Endodermal cell (in vitro differentiated cells): ENCODE results near the gene DNLZ. TPM values are rescaled to one million over a fixed set of nuclear protein-coding genes. Genes with fewer than 3 reads are reported as not detected.

Experiments
- DNase-seq: peaks from one replicate; pipeline ENCODE4 v3.0.0-alpha.2; 2017
- H3K27ac ChIP-seq: 2 replicates; pipeline ENCODE4 v1.5.1; 2013; ENCODE audit warnings: mild to moderate bottlenecking, low read depth, low read length, moderate library complexity
- H3K27me3 ChIP-seq: 2 replicates; pipeline ENCODE4 v1.6.1; 2013; ENCODE audit warnings: mild to moderate bottlenecking, low read length, moderate library complexity; ENCODE audit not compliant: insufficient read depth, control insufficient read depth, poor library complexity, severe bottlenecking
- H3K36me3 ChIP-seq: 2 replicates; pipeline ENCODE4 v1.7.0; 2013; ENCODE audit warnings: mild to moderate bottlenecking, low read length, moderate library complexity; ENCODE audit not compliant: control insufficient read depth, insufficient read depth
- H3K4me1 ChIP-seq: one replicate; pipeline ENCODE4 v1.7.0; 2013; ENCODE audit warnings: low read length; ENCODE audit not compliant: control insufficient read depth, insufficient read depth
- H3K4me3 ChIP-seq: 2 replicates; pipeline ENCODE4 v1.5.1; 2013; ENCODE audit warnings: mild to moderate bottlenecking, low read length, moderate library complexity
- H3K9ac ChIP-seq: 2 replicates; pipeline ENCODE4 v1.6.1; 2013; ENCODE audit warnings: mild to moderate bottlenecking, low read length, moderate library complexity; ENCODE audit not compliant: poor library complexity, severe bottlenecking; ENCODE audit errors: extremely low read depth
- H3K9me3 ChIP-seq: 2 replicates; pipeline ENCODE4 v1.6.1; 2013; ENCODE audit warnings: mild to moderate bottlenecking, low read length, moderate library complexity; ENCODE audit not compliant: control insufficient read depth
- H3K27ac Mint-ChIP-seq: 2 replicates; pipeline ENCODE4 v1.8.0; 2020; ENCODE audit warnings: mixed read lengths
- H3K27me3 Mint-ChIP-seq: 2 replicates; pipeline ENCODE4 v1.8.0; 2021; ENCODE audit warnings: mild to moderate bottlenecking, mixed read lengths; ENCODE audit not compliant: insufficient read depth
- H3K36me3 Mint-ChIP-seq: 2 replicates; pipeline ENCODE4 v1.8.0; 2020; ENCODE audit warnings: low read depth, mixed read lengths
- H3K4me1 Mint-ChIP-seq: 2 replicates; pipeline ENCODE4 v1.8.0; 2020; ENCODE audit warnings: mixed read lengths
- H3K4me3 Mint-ChIP-seq: 2 replicates; pipeline ENCODE4 v1.8.0; 2020; ENCODE audit warnings: mild to moderate bottlenecking, moderate library complexity, mixed read lengths
- H3K9me3 Mint-ChIP-seq: 2 replicates; pipeline ENCODE4 v1.8.0; 2020; ENCODE audit warnings: mild to moderate bottlenecking, mixed read lengths
- CTCF ChIP-seq: fragments of 200-600 bp; sonication (generic); conservative IDR thresholded peaks from 2 replicates; pipeline ENCODE4 v1.5.0; 2021; ENCODE audit warnings: antibody characterized with exemption, mild to moderate bottlenecking
- WGBS, 2 experiments: methylation state at CpG; one replicate each; pipeline versions ENCODE4 v1.1.5 to v1.1.7; 2013; ENCODE audit warnings: missing lambda C conversion rate in 2 of 2, mixed read lengths in 1 of 2; ENCODE audit not compliant: insufficient coverage in 1 of 2, insufficient read length in 1 of 2; 5-methylcytosine and 5-hydroxymethylcytosine counted together
- total RNA-seq, 2 donors: library from RNA; stranded (reverse); fragmentation: NEBNext Ultra II Directional in 1 of 2; extraction: Animal tissue kit (Norgen Biotek cat#: 25700) in 1 of 2; gene quantifications; 2 replicates in 1 of 2; 3 replicates in 1 of 2; pipeline ENCODE4 v1.2.1, GENCODE V29; 2021

The DNLZ gene
- total RNA-seq, 2 donors from 2014 or later: 12.6 to 20.1 TPM

- Histone ChIP-seq H3K9me3 (no peaks in the 10 kb centered on the region), H3K4me3 (no peak overlapping the region), H3K27ac (peak overlapping the region; percentile 38), H3K27me3 (no peaks in the 10 kb centered on the region), H3K9ac (no peak overlapping the region), H3K36me3 (no peaks in the 10 kb centered on the region), H3K4me1 (no peaks in the 10 kb centered on the region)
- Mint-ChIP-seq H3K4me3 (no peak overlapping the region), H3K27me3 (no peaks in the 10 kb centered on the region), H3K4me1 (no peaks in the 10 kb centered on the region), H3K9me3 (peaks cover 1% of the 10 kb centered on the region), H3K27ac (no peak overlapping the region), H3K36me3 (no peaks in the 10 kb centered on the region)
- no peak for TF ChIP-seq CTCF
- DNase-seq: no peak
- 92 to 93% methylated on average over 27 to 43 of the region's 43 CpGs for WGBS, 2 experiments
These were observed 2.3 kb downstream of the DNLZ start for GRCh38 chr9:136361047-136361753.

- Histone ChIP-seq H3K4me1 (no peaks in the 10 kb centered on the region), H3K27me3 (no peaks in the 10 kb centered on the region), H3K36me3 (no peaks in the 10 kb centered on the region), H3K4me3 (no peak overlapping the region), H3K9ac (no peak overlapping the region), H3K9me3 (no peaks in the 10 kb centered on the region), H3K27ac (no peak overlapping the region)
- 91 to 96% methylated on average over 26 to 38 of the region's 38 CpGs for WGBS, 2 experiments
- Mint-ChIP-seq H3K36me3 (no peaks in the 10 kb centered on the region), H3K27me3 (no peaks in the 10 kb centered on the region), H3K4me3 (no peak overlapping the region), H3K9me3 (peaks cover 1% of the 10 kb centered on the region), H3K27ac (no peak overlapping the region), H3K4me1 (no peaks in the 10 kb centered on the region)
- no peak for DNase-seq
- TF ChIP-seq CTCF: no peak
These were observed 3.5 kb downstream of the DNLZ start for GRCh38 chr9:136359774-136360718.

- 87 to 100% methylated on average over 1 to 2 of the region's 2 CpGs for whole genome bisulfite sequencing, 2 experiments
- H3K9ac ChIP-seq: no peak overlapping the region
- Mint-ChIP-seq H3K4me1 (no peaks in the 10 kb centered on the region), H3K36me3 (no peaks in the 10 kb centered on the region), H3K27ac (no peak overlapping the region), H3K4me3 (no peak overlapping the region), H3K9me3 (no peaks in the 10 kb centered on the region), H3K27me3 (no peaks in the 10 kb centered on the region)
- peak overlapping the region; percentile 24 for H3K27ac ChIP-seq
- no peak for DNase-seq
- no peaks in the 10 kb centered on the region for H3K4me1 ChIP-seq
- H3K4me3 ChIP-seq: no peak overlapping the region
- no peaks in the 10 kb centered on the region for H3K36me3 ChIP-seq
- no peak for TF ChIP-seq CTCF
- no peaks in the 10 kb centered on the region for H3K27me3 ChIP-seq
- no peaks in the 10 kb centered on the region for H3K9me3 ChIP-seq
These were observed 4.7 kb downstream of the DNLZ start for GRCh38 chr9:136358888-136359287.
